NCI-H510A (cell line): ENCODE measurements around the gene IGLON5.

Experiments
- DNase-seq: peaks from one replicate; lab custom pipeline; 2025; lab: John Stamatoyannopoulos, UW

IGLON5 gene

DNA sequence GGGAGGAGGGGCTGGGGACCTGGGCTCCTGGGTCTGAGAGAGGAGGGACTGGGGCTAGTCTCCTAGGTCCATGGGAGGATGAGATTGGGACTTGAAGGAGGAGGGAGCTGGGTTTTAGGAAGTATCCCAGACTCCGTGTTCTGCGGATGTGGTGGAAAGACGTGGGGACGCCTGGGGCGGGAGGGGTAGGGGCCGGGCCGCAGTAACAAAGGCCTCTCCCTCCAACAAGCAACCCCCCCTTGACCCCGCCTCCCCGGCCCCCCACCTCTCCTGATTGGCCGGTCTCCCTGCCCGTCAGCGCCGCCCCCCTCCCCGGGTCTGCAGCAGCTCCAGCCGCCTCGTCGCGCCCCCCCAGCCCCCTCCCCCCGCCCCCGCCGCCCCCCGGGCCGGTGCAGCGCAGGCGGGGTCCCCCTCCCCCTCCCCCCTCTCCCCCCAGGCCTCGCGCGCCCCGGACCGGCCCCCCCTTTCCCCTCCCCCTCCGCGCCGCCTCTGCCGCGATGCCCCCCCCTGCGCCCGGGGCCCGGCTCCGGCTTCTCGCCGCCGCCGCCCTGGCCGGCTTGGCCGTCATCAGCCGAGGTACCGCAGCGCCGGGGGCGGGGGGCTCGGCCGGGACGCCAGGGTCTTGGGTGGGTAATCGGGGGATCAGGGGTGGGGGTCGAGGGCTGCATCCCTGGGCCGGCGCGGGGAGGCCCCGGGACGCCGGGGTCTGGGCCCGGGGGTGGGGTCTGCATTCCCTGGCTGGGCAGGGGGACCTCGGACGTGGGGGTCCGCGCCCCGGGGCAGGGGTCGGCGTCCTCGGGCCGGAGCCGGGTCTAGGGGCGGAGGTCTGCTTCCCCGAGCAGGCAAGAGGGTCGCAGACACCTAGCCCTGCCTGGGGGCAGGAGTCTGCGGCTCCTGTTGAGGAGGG, at the start of gene IGLON5:
TSS of gene IGLON5 (plus strand) at position 294 of the 907 bp plus-strand sequence. CDS start at position 498, 204 bp downstream.
- DNase-seq = no peak

DNA sequence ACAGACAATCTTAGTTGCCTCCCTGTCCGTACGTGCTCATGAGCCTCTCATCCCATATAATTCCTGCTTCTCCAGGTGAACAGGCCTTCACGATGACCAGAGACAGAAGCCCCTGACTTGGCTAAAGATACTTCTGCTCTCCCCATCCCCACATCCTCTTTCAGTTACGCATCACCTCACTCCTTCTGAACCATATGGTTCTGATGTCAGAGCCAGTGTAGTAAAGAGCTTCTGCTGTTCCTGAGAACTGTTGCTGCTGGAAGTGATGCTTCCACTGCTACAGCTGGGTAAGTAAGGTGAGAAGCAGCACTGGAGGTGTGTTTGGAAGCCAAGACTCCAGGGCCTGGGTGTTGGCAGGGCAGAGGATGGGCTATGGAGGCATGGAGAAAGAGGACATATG, 47.6 kb upstream of the IGLON5 start:
- no peak for DNase-seq

DNA sequence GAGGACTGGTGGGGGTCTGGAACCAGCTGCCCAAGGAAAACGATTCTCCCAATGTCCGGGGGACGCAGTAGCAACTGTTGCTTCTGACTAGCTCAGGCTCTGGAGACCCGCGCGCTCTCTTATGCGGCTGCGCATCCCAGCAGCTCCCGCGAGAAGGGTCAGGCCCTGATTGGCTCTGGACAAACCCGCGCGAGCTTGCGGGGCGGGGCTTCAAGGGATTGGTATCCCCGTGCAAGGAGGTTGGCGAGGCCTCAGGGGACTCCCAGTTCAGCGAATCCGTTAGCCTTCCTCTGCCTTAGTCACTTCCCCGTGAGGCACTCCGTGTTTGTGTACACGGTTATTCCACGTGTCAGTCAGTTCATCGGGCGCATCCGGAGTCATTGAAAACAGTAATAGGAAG, 40.4 kb upstream of the IGLON5 start:
- no peak for DNase-seq

DNA sequence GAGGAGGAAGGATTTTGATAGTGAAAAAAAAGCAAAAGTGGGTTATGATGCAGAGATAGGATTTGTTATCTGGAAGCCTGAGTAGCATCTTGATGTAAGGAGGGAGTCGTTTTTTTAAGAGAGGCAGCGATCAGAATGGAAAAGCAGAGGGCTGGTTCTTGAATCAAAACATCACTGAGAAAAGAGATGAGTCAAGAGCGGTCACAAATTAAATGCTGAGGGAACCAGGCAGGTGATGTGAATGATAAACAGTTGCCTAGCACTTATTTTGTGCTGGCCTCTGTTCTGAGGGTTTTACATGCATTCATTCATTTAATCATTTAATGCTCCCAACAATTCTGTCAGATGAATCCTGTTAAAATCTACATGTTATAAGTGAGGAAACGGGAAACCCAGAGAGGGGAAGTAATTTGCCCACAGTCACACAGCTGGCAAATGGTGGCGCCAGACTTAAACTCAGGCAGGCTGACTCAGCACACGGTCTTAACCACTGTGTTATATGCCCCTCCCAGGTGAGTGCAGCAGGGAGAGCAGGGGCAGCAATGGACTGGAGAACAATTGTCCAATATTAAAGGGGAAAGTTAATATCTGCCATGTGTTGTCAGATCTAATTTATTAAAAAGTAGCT, 39.1 kb upstream of the IGLON5 start:
- DNase-seq = no peak

DNA sequence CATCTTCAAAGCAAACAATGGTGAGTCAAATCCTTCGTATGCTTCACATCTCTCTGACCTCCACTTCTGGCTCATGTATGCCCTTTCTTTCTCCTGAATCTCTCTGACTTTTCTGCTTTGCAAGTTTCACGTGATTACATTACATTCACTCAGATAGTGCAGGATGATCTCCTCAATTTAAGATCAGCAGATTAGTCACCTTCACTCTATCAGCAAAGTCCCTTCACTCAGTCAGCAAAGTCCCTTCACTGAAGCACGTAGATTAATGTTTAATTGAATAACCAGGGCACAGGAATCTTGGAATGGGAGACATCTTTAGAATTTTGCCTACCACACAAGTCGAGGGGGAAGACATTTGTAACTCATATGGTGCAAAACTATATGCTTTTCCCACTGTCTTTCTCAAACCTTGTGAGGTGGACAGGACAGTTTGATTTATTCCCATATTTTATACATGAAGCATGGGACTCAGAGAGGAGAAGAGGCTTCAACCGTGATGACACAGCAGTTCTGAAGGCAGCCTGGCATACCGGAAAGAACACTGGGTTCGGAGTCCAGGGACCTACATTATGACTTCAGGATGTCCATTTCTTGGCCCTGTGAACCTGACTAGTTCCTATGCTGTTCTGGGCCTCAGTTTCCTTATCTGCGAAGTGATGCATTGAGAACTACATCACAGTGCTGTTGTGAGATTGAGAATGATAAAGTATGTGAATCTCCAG, 37.2 kb upstream of the IGLON5 start:
- no peak for DNase-seq

DNA sequence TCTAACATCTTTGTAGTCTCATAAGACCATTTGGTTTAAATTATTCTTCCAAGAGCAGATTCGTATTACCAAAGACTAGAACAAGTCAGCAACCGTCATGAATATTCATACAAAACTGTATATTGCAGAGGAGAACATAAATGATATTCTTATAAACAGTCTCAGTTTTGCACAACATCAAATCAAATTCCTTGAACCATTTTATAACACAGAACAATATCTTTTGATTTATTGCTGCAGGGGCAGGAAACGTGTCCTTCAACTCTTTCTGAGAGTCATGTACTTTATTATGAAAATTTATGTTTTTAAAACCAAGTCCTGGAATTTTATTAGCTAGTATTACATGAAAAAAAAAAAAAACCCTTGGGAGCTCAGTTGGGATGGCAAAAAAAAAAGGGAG, 34.3 kb upstream of the IGLON5 start:
- DNase-seq = no peak

DNA sequence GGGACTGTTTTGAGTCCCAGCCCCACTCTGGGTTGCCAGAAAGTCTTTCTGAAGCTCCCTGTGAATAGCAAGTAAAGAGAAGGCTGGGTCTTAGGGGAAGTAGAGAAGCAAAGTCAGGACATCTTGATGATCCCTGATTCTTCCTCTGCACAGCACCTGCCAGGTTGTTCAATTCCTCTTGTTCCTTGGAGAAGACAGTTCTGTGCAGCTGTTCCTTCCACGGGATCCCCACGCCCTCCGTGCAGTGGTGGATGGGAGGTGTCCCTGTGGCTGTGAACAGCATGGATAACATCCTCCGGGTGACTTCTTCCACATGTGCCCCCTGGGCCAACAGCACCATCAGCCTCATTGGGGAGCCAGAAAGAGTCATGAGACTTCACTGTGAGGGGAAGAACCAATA, 29.1 kb upstream of the IGLON5 start:
- DNase-seq = no peak

DNA sequence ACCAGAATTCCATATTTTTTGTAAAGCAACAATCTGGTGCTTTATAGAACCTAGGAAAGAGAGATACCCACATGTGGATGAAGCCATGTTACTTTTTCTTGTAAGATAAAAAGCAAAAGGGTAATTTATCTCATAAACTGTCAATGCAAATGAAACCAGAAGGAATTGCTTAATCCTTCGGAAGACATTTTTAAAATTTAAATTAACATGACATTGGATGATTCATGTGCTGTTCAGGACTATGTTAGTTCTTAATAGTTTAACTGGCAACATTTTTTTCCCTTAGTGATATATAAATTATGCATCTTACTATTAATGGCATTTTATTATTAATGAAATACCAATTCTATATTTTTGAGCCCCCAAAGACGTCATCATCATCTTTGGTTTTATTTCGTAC, 25.8 kb upstream of the IGLON5 start:
- no peak for DNase-seq

DNA sequence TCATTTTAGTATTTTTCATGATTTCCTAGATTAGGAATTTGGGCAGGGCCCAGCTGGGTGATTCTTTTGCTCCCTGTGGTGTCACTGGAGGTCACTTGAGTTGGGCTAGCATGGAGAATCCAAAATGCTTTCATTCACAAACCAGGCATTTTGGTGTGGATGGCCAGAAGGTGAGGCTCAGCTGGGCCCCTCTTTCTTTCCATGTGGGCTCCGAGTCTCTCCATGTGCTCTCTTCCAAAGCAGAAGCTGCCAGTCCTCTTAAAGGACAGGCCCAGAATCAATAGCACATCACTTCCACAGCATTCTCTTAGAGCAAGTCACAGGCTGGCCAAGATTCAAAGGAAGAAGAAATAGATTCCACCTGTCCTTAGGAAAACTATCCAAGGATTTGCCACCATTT, 21.8 kb upstream of the IGLON5 start:
- no peak for DNase-seq

DNA sequence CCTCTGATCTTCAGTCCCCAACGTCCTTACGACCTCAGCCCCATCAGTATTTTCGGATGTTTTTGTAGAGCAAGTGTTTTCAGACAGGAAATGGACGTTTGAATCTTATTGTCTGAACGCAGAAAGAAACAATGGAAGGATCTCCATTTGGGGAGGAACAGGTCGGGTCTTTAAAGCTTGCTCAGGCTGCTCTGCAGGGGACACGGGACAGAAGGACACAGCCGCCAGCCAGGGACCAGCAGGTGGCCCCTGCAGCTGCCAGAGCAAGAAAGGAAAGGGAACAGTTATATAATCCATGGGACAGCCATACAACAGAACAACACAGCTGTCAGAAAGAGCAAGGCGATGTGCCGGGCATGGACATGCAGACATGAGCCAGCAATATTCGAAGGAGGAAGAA, 18.5 kb upstream of the IGLON5 start:
- DNase-seq = no peak

DNA sequence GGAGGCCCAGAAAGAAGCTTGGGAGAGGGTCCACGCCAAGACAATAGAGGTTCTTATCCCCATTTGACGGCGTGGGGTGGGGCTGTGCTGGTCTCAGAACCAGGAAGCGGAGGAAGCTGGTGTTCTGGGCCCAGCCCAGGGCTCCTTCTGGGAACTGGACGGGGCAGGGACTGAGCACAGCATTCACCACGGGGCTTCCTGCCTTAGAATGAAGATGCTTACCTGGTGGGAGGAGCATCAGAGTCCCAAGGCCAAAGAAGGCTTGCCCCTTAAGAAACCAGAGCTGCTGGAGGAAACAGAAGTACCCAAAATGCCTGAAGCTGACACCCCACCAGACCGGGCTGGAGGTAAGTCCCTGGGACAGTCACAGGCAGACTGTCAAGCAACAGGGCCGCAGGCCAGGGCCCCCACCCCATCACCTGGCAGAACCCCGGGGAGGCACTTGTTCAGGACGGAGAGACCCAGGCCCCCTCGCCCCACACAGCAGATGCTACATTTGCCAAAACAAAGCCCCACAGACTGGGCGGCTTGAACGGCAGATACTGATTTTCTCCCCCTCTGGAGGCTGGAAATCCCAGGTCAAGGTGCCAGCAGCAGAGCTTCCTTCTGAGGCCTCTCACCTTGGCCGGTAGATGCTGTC, 17.8 kb upstream of the IGLON5 start:
- no peak for DNase-seq

DNA sequence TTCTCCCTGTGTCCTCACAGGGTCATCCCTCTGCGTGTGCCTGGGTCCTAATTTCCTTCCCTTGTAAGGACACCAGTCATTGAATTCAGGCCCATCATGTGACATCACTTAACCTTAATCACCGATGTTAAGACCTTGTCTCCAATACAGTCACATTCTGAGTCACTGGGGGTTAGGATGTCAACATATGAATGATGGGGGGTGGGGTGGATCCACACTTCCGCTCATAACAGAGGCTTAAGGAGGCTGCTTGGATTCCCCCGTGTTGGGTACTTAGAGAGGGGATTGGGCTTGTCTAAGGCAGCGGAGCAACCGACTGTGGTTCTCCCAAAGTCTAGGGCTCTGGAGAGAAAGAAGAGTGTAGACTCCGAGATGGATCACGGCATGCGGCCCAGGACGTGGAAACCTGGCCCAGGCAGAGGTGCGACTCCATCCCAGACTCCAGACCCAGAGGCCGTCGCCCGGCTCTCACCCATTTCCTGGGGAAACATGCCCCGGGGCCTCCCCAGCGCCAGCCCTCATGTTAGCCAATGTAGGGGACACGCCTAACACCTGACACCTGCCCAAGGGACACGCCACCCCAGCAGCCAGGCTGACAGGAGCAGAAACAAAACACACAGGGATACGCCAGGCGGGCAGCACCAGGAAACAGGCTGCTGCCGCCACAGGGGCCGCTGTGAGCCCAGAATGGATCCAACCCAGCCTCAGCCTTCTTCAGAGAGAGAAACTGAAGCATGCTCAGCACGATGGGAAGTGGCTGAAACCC, 17.1 kb upstream of the IGLON5 start:
- no peak for DNase-seq

DNA sequence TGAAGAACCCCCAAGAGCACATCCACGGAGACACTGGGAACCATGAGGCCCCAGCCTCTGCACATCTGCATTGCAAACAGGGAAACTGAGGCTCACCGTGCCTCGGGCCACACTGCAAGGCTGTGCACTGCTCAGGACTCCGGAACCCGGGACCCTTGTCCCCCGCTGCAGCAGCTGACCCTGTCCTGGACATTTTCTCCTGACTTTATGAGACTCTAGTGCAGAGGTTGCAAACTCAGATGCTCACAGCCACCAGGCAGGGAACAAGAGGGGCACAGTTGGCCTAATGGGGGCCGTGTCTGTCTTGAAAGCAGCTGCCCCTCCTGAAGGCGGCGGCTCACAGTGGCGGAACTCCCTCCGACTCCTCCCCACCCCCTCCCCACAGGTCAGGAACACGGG, 16.5 kb upstream of the IGLON5 start:
- DNase-seq = no peak

DNA sequence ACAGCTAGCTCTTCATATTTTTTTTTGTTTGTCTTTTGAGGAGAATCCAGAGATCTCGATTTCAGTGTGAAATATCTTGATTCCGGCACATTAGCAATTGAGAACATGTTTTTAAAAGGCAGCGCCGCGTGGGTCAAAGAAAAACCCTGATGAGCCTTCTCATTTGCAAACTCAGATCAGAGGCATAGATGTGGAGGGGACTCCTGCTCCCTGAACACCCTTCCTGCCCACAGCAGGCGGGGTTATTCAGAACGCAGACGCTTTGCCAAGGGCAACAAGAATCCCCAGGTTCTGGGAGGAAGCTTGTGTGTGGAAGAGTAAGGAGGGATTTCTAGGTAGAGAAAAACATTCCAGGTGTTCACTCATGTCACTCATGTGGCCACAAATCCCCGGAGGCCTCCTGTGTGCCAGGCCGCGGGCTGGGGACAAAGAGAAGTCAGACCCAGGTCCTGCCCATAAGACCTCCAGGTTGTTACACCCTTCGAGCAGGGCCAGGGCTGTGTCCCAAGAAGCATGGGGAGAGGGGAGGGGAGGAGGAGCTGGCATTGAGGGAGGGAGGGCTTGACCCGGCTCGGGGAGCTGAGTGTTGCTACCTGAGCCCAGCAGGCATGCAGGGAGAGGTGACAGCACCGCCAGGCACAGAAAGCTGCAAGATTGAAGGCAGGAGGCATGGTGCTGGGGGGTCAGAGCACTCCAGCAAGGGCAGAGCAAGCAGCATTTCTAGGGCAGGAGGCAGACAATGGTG, 15.9 kb upstream of the IGLON5 start:
- no peak for DNase-seq

DNA sequence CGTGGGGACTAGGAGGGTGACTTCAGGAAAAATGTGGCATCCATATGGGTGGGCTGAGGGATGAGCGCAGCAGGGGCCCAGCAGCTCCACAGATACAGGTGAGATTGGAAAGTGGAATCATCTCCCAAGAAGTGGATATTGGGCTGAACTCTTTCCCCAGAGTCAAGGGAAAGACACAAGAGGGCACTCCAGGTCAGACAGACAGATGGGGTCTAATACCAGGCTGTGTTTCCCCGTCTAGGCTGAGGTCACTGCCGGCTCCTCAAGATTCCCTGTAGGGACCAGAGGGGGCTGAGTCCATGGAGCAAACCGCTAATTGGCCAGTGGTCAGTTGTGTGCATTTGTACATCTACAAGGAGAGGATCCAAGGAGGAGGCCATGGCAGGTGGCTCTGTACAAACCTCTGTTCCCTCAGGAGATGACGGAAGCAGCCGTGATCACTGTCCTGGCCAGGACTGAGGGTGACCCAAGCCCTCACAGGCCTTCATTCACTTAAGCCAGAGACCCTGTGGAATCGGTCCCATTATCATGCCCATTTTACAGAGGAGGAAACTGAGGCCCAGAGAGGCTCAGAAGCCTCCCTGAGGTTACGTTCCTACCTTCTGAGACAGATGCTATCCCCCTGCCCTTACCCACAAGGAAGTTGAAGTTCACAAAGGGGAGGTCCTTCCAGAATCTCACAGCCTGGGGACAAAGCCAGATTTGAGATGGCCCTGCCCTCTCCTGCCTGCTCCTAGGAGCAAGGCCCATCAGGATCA, 14.9 kb upstream of the IGLON5 start:
- DNase-seq = no peak

DNA sequence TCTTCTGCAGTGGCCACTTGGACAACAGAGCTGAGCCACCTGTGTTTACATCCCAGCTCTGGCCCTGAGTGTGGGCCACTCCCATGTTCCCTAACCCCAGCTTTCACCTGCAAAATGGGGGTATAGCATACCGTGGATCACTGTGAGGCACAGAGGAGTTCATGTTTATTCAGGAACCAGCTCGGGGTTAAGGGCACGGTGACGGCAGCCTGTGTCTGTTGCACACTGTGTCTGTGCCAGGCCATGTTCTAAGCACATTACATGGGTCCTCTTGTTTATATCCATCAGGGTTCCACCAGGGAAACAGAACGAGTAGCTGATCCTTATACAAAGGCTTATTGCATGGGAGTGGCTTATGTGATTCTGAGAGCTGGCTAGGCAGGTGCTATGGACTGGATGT, 14.0 kb upstream of the IGLON5 start:
- DNase-seq = no peak

DNA sequence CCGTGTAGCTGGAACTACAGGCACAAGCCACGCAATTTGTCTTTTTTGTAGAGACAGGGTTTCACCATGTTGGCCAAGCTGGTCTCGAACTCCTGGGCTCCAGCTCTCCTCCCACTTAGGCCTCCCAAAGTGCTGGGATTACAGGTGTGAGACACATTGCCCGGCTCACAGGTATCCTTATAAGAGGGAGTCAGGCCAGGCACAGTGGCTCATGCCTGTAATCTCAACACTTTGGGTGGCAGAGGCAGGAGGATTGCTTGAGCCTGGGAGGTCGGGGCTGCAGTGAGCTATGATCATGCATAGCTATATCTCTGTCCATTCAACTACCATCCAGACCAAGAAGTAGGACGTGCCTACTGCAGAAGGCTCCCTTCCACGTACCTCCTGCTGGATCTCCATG, 10.2 kb upstream of the IGLON5 start:
- no peak for DNase-seq

DNA sequence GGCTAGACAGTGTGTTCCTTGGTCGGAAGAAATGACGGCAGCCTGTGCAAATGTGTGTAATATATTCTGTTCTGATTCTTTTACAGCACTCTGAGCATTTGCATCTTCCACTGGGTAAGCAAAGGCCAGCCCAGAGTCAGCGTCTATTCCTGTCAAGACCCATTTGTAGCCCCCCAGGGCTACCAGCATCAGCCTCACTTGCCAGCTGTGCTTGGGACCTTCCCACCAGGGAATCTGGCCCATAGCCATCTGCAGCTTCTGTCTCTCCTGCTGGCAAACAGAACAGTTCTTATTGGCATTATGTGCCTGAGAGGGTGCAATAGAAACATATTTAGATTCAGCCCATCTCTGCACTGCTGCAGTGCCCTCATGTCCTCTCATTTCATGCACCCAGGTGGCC, 6.0 kb upstream of the IGLON5 start:
- DNase-seq = no peak

DNA sequence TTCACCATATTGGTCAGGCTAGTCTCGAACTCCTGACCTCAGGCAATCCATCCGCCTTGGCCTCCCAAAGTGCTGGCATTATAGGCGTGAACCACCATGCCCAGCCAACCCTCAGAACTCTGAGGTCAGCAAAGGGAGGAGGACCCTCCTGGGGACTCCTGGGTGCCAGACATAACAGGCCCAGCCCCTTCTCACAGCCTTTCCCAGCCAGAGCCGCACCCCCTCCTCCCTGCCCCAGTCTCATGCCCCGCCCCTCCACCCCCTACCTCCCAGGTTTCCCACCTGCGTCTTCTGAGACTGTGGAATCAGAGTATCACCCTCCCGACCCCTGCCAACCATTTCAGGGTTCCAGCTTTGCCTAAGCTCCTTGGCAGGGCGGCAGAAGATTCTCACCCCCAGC, 5.2 kb downstream of the IGLON5 start:
- no peak for DNase-seq

DNA sequence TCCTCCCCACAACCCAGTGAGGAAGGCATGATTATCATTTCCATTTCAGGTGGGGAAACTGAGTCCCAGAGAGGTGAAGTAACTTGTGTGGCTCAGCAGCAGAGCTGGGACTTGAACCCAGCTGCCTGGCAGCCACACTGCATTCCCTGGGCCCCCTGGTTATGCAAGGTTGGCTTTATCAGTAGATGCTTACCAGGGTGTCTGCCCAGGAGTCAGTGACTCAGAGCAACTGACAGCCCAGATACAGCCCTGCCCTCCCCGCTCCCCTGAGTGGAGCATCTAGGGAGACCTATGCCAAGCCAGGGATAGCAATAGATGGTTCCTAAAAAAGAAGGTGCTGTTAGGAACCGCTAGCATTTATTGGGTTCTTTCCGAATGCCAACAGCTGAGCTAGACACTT, 5.9 kb downstream of the IGLON5 start:
- no peak for DNase-seq
